ENCODE results near the gene FGF8. TPM values are rescaled to one million over a fixed set of nuclear protein-coding genes. Genes with fewer than 3 reads are reported as not detected.

Gene FGF8
- total RNA-seq, 1 donor from 2014 or later: not detected

- no peak for TF ChIP-seq CTCF (IDR thresholded peaks at IDR 0.05)
- H3K36me3 ChIP-seq: no peaks in the 10 kb centered on the region
These were observed 49.9 kb downstream of the FGF8 start for GRCh38 chr10:101726115-101726387.

GRCh38 chr10:101725296-101726114 is 50.4 kb downstream of the FGF8 start:
- no peaks in the 10 kb centered on the region for H3K4me1 ChIP-seq
- H3K4me3 ChIP-seq: no peak overlapping the region
- no peaks in the 10 kb centered on the region for H3K27me3 ChIP-seq
- no peak overlapping the region for H3K27ac ChIP-seq
- no peaks in the 10 kb centered on the region for H3K9me3 ChIP-seq
- intact Hi-C loops (cut with DNase I): no loop called here
- H3K36me3 ChIP-seq: no peaks in the 10 kb centered on the region
- no peak for DNase-seq (ENCODE audit: low spot score in 2 of 2)
- TF ChIP-seq CTCF (IDR thresholded peaks at IDR 0.05): no peak

More at GRCh38 chr10:101726115-101726387, 49.9 kb downstream of the FGF8 start:
- Histone ChIP-seq H3K4me1 (no peaks in the 10 kb centered on the region), H3K9me3 (no peaks in the 10 kb centered on the region), H3K27me3 (no peaks in the 10 kb centered on the region), H3K4me3 (no peak overlapping the region), H3K27ac (no peak overlapping the region)
- intact Hi-C loops (cut with DNase I): no loop called here
- no peak for DNase-seq (ENCODE audit: low spot score in 2 of 2)

- intact Hi-C loops (cut with DNase I): no loop called here
- no peak for DNase-seq (ENCODE audit: low spot score in 2 of 2)
- Histone ChIP-seq H3K36me3 (no peaks in the 10 kb centered on the region), H3K4me3 (no peak overlapping the region), H3K27ac (no peak overlapping the region), H3K27me3 (no peaks in the 10 kb centered on the region), H3K4me1 (no peaks in the 10 kb centered on the region), H3K9me3 (no peaks in the 10 kb centered on the region)
- TF ChIP-seq CTCF (IDR thresholded peaks at IDR 0.05): no peak
These were observed 51.5 kb downstream of the FGF8 start for GRCh38 chr10:101724446-101724845.

- Histone ChIP-seq H3K4me1 (no peaks in the 10 kb centered on the region), H3K27ac (no peak overlapping the region), H3K9me3 (no peaks in the 10 kb centered on the region), H3K27me3 (no peaks in the 10 kb centered on the region), H3K36me3 (no peaks in the 10 kb centered on the region), H3K4me3 (no peak overlapping the region)
- DNase-seq (ENCODE audit: low spot score in 2 of 2): no peak
- intact Hi-C loops (cut with DNase I): no loop called here
- TF ChIP-seq CTCF (IDR thresholded peaks at IDR 0.05): no peak
These were observed 52.7 kb downstream of the FGF8 start for GRCh38 chr10:101723176-101723575.

GRCh38 chr10:101721806-101722205 is 54.1 kb downstream of the FGF8 start:
- Histone ChIP-seq H3K4me3 (no peak overlapping the region), H3K9me3 (no peaks in the 10 kb centered on the region), H3K27me3 (no peaks in the 10 kb centered on the region), H3K4me1 (no peaks in the 10 kb centered on the region), H3K36me3 (no peaks in the 10 kb centered on the region), H3K27ac (no peak overlapping the region)
- TF ChIP-seq CTCF (IDR thresholded peaks at IDR 0.05): no peak
- intact Hi-C loops (cut with DNase I): no loop called here
- DNase-seq (ENCODE audit: low spot score in 2 of 2): no peak
